GM12892 (cell line): Measurements from ENCODE around the gene RAB22A.

Experiments
- DNase-seq: peaks from one replicate; pipeline ENCODE4 v3.0.0; 2011; ENCODE audit not compliant: insufficient read length
- FAIRE-seq: peaks from 2 replicates; lab custom pipeline; 2011; peaks lifted over from hg19 to GRCh38; lab: Jason Lieb, UNC
- POLR2A ChIP-seq: IDR thresholded peaks from 2 replicates; pipeline ENCODE4 v1.6.1; 2011; ENCODE audit warnings: low read depth, low read length, control low read depth
- POLR2AphosphoS5 ChIP-seq: IDR thresholded peaks from 2 replicates; pipeline ENCODE4 v1.6.1; 2011; ENCODE audit warnings: low read depth, low read length, control low read depth
- TAF1 ChIP-seq: IDR thresholded peaks from 2 replicates; pipeline ENCODE4 v1.6.1; 2011; ENCODE audit warnings: low read depth, mild to moderate bottlenecking, control low read depth, low read length, borderline replicate concordance

The RAB22A gene

GRCh38 chr20:58305061-58305460, 4.5 kb upstream of the RAB22A start:
- TF ChIP-seq POLR2A (no peak), TAF1 (no peak), POLR2AphosphoS5 (no peak)
- no peak for DNase-seq
- FAIRE-seq: no peak

DNA sequence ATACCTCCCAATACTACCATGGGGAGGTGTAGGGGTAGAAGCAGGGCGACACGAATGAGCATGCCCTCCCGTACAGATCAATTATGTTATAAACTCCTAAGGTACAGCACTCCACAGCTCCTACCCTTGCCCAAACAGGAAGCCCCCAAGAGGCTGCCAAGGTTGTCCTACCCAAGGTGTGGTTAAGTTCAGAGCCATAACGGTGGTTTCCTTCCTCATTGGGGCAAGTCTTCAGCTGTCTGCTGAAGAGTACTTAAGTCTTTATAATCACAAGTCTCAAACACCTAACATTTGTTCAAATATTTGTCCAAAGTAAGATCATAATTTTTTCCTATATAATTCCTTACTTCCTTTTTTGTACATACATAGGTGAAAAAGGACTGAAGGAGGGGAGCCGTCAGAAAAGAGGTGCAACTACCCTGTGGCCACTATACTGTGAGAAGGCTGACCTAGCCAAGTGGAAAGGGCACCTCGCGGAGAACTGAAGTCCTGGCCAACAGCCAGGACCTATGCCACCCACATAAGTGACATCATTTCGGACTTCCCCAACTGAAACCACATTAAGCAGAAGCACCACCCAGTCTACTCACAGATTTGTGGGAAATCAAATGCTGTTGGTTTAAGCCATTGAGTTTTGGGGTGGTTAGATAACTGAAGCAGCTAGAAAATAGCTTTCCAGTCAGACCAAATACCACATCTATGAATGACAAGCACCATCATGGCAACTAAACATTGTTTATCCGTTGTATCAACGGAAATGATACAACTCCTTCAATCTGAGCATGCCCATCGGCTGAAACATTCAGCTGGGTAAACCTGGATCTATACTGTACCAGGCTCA, 2.9 kb upstream of the RAB22A start:
- peak; percentile 89 for FAIRE-seq
- DNase-seq: no peak
- TF ChIP-seq POLR2A (0 out of 2 replicates have a peak, but pooled peaks have one; percentile 24), POLR2AphosphoS5 (no peak)

GRCh38 chr20:58307270-58307669, 2.2 kb upstream of the RAB22A start:
- FAIRE-seq: no peak
- no peak for DNase-seq
- no peak for TF ChIP-seq TAF1
- no peak for TF ChIP-seq POLR2AphosphoS5
- TF ChIP-seq POLR2A: no peak

GRCh38 chr20:58308290-58308679, 1.2 kb upstream of the RAB22A start:
- DNase-seq (no peak), FAIRE-seq (no peak)
- no peak for TF ChIP-seq POLR2AphosphoS5
- no peak for TF ChIP-seq POLR2A
- TF ChIP-seq TAF1: no peak

DNA sequence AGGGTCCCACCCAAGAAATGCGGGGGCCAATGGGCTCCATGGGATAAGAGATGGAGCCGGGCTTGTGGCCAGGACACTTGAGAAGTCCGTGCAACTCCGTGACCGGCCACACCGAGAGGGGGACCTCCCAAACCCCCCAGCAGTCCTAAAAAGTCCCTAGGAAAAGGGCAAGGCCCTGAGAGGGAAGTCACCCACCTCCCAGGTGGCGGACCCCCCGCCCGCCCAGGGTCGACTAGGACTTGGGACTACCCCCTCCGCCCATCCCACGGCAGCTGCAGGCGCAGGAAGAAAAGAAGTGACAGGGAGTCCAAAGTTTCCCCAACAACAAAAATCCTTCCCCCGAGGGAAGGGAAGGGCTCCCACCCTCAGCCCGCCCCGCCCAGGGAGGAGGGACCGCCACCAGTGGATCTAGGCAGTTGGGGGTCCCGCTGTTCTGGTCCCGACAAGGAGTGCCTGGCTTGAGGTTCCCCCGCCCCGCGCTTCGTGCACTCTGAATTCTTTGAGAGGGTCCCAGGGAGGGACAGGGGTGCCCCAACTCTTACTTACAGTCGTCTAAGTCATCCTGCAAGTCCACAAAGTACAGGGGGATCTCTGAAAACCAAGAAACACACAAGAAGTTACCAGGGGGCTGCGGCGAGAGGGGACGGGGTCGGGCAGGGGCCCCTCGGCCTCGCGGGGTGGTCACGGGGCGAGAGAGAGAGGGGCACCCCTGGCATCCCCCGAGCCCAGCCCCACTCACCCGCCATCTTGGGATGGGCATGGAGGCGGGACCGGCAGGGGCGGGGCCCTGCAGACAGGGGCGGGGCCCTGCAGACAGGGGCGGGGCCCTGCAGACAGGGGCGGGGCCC, 611 bp upstream of the RAB22A start:
- FAIRE-seq (no peak), DNase-seq (peak; percentile 63)
- TF ChIP-seq TAF1 (no peak), POLR2AphosphoS5 (no peak), POLR2A (peak; percentile 60; the same call in 1 of the 2 replicates)

- DNase-seq: no peak
- TF ChIP-seq POLR2A (no peak), TAF1 (no peak), POLR2AphosphoS5 (no peak)
- FAIRE-seq: no peak
These were observed 822 bp downstream of the RAB22A start for GRCh38 chr20:58310291-58310782.

DNA sequence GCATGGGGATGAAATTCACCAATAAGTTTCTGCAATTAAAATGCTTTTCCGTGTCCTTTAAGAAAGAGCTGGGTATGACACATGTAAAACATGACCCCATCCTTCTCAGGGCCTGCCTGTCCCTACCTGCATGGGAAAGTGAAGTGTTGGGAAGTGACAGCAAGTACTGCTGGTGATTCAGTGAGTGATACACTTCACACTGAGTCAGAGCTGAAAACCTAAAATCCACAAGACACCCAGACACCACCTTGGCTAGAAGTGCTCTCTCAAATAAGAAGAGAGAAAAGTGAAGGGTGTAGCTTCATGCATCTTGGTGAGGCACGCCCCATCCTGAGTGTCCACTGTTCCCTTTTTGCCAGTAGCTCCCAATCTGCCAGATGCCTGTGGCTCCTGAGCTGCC, 3.3 kb downstream of the RAB22A start:
- TF ChIP-seq POLR2AphosphoS5: no peak
- TF ChIP-seq TAF1: no peak
- no peak for TF ChIP-seq POLR2A
- DNase-seq (no peak), FAIRE-seq (no peak)

GRCh38 chr20:58313396-58313795, 3.9 kb downstream of the RAB22A start:
- no peak for FAIRE-seq
- DNase-seq: no peak
- TF ChIP-seq POLR2A (no peak), TAF1 (no peak), POLR2AphosphoS5 (no peak)

- FAIRE-seq (no peak), DNase-seq (no peak)
- TF ChIP-seq POLR2AphosphoS5 (no peak), TAF1 (no peak), POLR2A (no peak)
These were observed 11.7 kb downstream of the RAB22A start for GRCh38 chr20:58321205-58321604.

- no peak for DNase-seq
- FAIRE-seq: no peak
- TF ChIP-seq POLR2A: no peak
- TF ChIP-seq TAF1: no peak
- no peak for TF ChIP-seq POLR2AphosphoS5
These were observed 12.6 kb downstream of the RAB22A start for GRCh38 chr20:58322083-58322482.

- FAIRE-seq: no peak
- TF ChIP-seq TAF1: no peak
- TF ChIP-seq POLR2AphosphoS5: no peak
These were observed 16.4 kb downstream of the RAB22A start for GRCh38 chr20:58325912-58326311.

GRCh38 chr20:58327211-58327610, 17.7 kb downstream of the RAB22A start:
- FAIRE-seq (no peak), DNase-seq (no peak)
- TF ChIP-seq POLR2A: no peak
- no peak for TF ChIP-seq POLR2AphosphoS5
- no peak for TF ChIP-seq TAF1

More at GRCh38 chr20:58325912-58326311, 16.4 kb downstream of the RAB22A start:
- DNase-seq: no peak
